Left cardiac atrium (tissue), 4 donors: ENCODE measurements around the gene DDC. TPM values are rescaled to one million over a fixed set of nuclear protein-coding genes. Genes with fewer than 3 reads are reported as not detected.
A peak's percentile ranks its signal among the peaks of the same experiment; 100 is the strongest.
"Not testable (repeated sequence)": the region's sequence is repeated elsewhere in the genome, so short reads cannot be mapped to it uniquely, and the experiment has no call there.

ENCODE experiments used
- ATAC-seq, 2 donors: fragments of 200-7000 bp; cut with Tn5 transposase; one replicate each; pipeline ENCODE4 v1.9.1; 2020; ENCODE audit warnings: mild to moderate bottlenecking in 2 of 2, moderate library complexity in 2 of 2
- DNase-seq: peaks from one replicate; pipeline ENCODE4 v3.0.0-alpha.2; 2020
- intact Hi-C, 2 donors: fragments of 100-400 bp; cut with DNase I; formaldehyde crosslinking; loops; one replicate each; pipeline versions ENCODE4 v1.14.1 to v1.15.1; 2022 to 2023
- total RNA-seq, 2 donors: library from RNA; stranded (reverse); fragmentation: NEBNext Ultra II Directional; extraction: Animal tissue kit (Norgen Biotek cat#: 25700); gene quantifications; one replicate each; pipeline ENCODE4 v1.2.1, GENCODE V29; 2021
- donor health status: DM: no; HTN: yes; CAD: no.
- donor health status: DM: no; HTN: yes; CAD: no; lungs with severe emphysema.
- donor health status: DM: yes; HTN: yes; CAD: no.
- donor health status: Dilated cardiomyopathy.

DDC gene
- total RNA-seq, 2 donors from 2014 or later, result not detected

DNA sequence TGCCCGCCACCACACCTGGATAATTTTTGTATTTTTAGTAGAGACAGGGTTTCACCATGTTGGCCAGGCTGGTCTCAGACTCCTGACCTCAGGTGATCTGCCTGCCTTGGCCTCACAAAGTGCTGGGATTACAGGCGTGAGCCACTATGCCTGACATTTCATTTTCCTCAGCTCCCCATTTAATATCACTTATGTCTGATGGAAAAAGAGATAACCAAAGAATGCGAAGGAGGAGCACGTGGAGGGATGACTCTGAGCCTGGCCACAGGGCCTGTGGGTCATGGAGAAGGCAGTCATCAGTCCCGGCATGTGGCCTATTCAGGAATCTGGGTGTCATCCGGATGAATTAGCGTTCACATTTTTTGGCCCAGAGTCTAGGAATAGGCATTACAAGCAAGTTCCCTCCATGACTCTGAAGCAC lies 29.9 kb downstream of the DDC start:
- DNase-seq, ATAC-seq, intact Hi-C loops: not testable (repeated sequence)

DNA sequence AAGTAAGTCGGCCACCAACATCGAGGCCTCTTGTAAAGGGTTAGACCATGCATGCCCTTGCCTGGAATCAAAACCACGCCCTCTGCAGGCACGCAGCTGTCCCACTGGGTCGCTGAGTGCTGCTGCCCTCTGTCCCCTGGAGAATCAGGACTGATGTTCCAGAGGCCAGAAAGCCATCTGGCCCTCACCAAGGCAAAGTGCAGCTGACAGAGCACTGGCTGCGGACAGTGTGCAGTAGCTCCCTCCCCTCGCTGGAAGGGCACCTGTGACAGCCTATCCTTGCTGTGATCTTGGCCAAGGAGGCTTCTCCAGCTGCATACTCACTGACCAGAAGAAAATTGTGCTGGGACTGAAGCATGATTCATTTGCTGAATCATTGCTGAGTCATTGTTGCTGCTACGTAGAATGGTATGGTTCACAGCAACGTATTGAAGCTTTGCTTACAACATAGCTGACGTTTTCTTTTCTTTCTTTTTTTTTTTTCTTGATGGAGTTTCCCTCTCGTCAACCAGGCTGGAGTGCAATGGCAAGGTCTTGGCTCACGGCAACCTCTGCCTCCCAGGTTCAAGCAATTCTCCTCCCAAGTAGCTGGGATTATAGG lies 30.4 kb downstream of the DDC start:
- no peak for DNase-seq
- intact Hi-C loops, result no loop called here
- peak in 1 of 2 donors; percentile 51 for ATAC-seq

DNA sequence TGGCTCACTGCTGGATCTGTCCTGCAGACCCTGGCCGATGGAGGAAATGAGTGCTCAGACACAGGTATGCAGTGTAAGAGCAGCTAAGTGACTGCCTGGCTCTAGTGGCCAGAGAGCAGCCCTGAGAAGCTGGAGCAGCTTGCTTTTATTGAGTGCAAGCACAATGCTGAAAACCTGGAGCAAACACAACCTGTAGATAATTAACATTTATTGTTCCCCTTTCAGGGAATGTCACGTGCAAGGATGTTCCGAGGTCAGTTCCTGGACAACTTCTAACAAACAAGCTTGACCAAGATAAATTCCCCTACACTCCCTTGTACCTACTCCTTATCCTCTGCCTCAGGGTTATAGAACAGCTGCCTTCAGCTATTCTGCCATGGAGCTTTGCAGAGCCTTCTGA lies 31.3 kb downstream of the DDC start:
- no peak for ATAC-seq
- intact Hi-C loops, result no loop called here

DNA sequence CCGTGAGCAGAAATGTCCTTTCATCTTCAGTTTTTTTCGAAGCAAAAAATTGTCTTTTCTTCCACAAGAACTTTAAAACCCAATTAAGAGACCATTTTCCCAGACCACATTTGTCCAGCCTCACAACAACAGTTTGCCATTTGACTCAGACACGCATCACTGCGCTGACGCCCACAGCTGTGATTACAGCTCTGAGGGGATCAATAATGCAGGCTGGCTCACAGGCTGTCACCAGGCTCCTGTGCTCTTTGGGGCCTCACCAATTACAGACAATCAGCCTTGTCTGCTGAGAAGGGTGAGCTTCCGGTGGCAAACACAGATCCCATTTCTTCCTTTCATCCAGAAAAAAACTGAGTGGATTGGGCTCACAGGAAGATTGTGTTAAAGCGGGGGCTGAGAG lies 33.3 kb downstream of the DDC start:
- DNase-seq, result no peak
- intact Hi-C loops, result no loop called here
- ATAC-seq, result no peak

More for the DNA sequence above, 31.3 kb downstream of the DDC start:
- no peak for DNase-seq

DNA sequence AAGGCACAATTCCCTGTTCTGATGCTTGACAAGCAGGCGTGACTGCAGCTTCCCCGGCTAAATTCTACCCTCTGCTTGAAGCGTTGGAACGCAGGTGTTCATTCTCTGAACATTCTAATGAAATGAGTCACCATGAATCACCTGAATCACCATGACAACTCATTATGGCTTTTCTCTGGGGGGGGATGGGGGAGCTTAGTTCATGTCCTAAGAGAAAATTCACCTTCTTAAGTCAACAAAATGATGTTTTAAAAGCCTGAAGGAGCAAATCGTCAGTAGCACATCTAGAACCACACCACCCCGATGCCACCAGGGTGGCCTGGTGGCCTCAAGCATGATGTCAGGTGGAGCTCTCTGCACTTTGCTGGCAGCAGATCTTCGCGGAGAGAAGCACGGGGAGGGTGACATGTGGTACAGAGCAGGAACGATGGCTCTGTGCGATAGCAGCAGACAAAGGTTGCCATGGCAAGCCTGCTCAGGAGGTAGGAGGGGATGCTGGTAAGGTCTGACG lies 33.7 kb downstream of the DDC start:
- ATAC-seq (no peak), DNase-seq (no peak)
- intact Hi-C loops, result no loop called here

DNA sequence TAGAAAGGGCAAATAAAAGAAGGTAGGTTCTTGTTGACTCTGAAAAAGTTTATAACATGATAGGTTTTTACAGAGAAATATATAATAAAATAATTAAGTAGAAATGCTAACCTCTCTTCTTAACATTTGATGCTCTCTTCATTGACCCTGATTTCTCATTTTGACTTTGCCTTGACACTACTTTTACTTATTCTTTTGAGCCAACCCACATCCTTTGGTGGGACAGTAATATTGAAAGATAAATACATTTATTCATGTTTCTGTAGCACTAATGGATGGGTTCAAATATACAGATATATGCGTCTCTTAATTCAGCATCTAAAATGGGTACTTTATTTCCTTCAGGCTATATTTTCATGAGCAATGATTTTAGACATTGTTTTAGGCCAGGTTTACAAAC lies 34.4 kb downstream of the DDC start:
- intact Hi-C loops, result no loop called here
- ATAC-seq (no peak), DNase-seq (no peak)

DNA sequence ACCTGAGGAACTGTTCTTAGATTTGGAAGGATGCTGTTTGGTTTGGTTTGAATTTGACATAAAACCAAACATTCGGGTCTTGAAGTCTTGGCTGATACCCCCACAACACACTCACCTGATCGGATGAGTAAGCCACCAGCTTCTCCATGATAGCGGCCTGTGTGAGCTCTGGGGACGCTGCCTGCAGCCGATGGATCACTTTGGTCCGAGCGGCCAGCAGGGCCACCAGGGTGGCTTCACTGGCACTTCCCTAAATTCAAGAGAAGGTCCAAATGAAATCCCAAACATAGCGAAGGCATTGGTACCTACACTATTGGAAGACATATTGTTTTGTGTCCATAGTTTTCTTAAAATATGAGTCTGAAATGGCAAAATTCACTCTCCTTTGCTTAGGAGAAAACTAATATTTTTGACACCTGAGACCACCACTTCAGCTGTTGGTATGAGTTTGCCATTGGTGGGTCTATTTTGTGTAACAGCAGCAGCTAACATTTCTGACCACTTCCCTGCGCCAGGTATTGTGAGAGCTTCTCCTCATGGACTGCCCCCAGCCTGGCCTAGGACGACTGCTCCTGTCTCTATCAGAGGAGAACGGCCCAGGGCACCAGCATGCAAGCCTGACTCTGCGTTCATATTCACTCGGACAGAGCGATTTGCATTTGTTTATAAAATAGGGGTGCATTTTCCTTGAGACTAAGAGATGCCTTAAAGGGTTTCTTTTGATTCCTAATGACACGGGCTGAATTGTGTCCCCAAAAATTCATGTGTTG lies 35.9 kb downstream of the DDC start:
- ATAC-seq (no peak), DNase-seq (no peak)
- intact Hi-C loops, result no loop called here

DNA sequence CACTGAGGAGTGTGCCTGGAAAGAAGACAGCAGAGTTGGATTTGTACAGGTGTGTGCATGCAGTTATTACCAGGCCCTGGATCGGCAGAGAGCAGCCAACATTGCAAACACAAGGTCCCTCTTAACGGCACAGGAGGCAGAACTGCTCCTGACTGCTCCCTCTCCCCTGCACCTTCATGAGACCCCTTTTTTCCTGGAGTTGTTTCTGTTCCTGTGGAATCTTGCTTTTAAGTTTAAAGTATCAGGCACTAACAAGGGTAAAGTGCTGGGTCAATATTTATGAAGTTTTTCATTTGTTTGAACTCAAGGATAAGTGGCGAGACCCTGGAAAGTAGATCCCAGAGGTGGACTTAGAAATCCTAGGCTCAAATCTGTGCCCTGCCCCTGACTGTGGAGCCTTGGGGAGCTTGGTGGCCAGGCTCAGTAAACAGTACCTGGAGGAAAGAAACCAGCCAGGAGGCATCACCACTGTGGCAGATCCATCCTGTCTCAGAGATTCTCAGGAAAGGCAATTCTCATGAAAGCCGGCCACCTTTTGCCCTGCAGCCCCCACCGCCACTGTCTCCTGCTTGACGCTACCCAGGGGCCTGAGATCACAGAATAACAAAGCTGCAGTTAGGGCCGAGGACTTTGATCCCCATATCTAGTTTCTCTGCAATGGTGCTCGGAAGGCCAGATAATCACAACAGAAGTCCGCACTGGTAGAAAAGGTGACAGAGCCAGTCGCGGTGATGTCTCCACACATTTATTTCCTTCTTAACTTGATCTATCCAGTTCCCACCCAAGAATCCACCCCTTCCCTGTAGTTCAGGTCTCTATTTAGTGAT lies 36.7 kb downstream of the DDC start:
- ATAC-seq, result no peak
- no peak for DNase-seq
- intact Hi-C loops, result no loop called here

DNA sequence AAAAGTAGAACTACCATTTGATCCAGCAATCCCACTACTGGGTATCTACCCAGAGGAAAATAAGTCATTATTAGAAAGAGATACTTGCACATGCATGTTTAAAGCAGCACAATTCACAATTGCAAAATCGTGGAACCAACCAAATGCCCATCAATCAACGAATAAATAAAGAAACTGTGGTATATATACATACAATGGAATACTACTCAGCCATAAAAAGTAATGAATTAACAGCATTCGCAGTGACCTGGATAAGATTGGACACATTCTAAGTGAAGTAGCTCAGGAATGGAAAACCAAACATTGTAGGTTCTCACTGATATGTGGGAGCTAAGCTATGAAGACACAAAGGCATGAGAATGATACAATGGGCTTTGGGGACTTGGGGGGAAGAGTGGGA lies 45.9 kb downstream of the DDC start:
- ATAC-seq, intact Hi-C loops, DNase-seq: not testable (repeated sequence)

DNA sequence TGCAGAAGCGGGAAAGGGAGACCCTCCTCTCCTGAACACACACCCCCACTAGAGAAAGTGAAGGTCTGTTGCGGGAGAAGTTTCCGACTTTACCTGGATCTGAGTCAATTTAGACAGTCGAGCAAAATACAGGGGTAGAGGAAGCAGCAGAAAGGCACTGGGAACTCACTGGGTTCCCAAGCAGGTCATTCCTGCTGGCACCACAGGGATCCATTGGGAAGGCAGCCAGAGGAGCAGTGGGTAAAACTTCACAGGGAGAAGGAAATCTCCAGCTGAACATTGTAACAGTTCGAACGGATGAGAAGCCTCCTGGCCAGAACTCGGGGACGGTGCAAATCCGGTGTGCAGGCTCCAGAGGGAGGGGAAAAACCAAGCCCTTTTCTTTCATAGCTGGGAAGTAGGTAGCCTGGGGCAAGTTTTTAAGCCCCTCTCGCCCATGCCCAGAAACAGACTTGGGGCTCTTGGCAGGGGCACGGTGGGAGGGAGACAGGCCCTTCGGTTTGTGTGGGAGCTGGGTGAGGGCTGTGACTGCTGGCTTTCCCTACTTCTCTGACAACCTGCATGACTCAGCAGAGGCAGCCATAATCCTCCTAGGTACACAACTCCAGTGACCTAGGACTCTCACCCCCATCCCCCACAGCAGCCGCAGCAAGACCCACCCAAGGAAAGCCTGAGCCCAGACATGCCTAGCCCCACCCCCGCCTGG lies 51.9 kb downstream of the DDC start:
- no peak for DNase-seq
- ATAC-seq, result no peak

DNA sequence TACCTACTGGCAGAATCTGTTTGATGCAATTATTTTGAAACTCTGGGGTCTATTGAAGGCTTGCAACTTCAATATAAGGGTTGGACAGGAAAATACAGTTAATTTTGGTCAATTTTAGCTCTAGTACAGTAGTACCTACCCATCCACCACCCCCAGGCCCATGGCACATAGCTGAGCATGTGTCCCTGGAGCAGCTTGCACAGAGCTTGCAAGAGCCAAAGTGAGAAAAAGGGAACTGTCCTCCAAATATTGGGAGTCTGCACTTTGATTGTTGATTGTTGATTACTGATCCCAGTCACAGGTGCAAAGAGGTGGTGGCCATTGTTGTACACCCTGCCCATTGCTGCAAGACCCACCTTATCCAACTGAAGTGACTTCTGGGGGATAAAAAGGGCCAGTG lies 52.8 kb downstream of the DDC start:
- intact Hi-C loops, result no loop called here
- ATAC-seq, result no peak
- no peak for DNase-seq

More for the DNA sequence above, 51.9 kb downstream of the DDC start:
- intact Hi-C loops, result no loop called here

DNA sequence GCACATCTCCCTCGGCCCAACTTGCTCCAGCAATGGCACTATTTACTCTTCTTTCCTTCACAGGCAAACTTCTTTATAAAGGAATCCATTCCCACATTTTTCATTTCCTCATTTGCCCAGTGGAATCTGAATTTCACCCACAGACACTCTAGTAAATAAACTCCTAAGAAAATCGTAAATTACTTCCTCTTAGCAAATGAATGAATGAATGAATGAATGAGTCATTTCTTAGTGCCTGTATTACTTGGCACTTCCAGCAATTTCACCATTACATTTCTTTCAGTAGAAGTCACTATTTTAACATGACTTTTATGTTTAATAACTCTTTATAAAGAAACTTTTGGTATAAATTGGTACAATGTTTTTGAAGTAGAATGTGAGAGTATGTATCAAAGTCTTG lies 55.7 kb downstream of the DDC start:
- no peak for ATAC-seq
- DNase-seq, result no peak
- intact Hi-C loops, result no loop called here

DNA sequence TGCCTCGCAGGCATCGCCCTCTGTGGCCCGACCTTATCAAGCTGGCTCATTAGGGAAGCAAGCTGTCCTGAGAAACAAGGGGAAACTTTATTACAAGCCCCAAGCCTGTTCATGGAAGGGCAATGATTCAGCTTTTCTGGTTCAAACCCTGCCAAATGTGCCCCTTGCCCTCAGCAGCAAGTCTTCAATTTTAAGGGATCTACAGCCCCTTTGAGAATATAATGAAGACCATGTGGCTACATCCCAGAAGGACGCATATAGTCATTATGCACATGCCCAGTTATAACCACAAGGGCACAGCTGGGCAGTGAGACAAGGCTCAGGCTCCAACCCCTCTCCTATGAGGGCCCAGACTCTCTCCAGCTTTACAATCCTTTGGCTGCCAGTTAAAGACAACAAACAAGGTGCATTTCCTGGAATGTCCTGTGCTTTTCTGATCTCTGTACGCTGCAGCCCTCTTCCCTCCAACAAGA lies 56.7 kb downstream of the DDC start:
- DNase-seq (no peak), ATAC-seq (no peak)
- intact Hi-C loops, result no loop called here

DNA sequence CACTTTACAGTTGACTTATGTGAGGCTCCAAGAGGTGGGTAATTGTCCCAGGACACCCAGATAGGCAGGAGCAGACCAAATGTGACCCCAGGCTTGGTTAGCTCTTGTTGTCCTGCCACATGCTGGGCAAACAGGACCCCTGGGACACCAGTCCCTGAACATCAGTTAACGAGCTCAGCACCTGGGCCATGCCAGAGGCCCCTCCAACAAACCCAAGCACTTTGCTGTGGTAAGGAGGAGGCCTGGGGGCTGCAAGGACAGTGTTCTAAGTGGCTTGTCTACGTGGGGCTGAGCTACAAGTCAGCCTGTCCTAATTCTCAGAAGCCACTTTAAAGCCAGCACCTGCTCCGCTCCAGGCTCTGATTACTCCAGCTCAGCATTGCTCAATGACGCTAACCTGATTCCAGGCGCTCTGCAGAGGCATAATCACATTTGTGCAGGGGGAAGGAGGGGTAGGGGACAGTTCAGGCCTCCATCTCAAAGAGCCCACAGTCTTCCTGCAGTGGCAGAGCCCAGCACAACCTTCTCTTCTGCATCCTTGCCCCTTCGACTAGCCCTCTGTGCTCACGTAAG lies 57.2 kb downstream of the DDC start:
- DNase-seq, result no peak
- intact Hi-C loops, result no loop called here
- no peak for ATAC-seq

DNA sequence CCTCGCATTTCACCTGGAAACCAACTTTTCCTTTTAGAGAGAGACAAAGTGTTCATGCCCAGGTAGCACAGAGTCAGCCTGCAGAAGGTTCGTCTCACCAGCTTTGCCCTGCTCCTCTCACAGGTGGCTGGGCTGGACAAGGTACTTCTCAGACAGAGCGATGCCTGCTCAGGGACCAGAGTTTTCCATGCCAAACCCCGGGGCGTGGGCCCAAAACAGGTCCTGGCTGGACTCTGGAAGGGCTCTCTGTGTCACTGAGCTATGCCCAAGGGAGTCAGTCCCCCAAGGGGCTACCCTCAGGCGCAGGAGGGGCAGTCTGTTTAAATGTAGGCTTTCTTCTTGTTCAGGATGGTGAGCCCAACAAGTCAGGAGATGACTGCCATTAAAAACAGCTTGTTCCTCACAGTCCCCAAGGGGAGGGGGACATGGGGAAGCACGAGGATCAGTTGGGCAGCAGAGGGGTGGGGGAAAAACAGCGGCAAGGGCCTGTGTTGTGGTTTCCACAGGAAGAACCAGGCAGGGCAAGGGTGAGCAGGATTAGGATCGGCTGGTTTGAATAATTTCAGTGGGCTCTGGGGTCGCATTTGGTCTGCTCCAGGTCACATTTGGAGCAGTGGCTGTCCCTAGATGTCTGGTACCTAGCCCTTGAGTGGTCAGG lies 59.5 kb downstream of the DDC start:
- intact Hi-C loops, result no loop called here
- DNase-seq (no peak), ATAC-seq (no peak)

DNA sequence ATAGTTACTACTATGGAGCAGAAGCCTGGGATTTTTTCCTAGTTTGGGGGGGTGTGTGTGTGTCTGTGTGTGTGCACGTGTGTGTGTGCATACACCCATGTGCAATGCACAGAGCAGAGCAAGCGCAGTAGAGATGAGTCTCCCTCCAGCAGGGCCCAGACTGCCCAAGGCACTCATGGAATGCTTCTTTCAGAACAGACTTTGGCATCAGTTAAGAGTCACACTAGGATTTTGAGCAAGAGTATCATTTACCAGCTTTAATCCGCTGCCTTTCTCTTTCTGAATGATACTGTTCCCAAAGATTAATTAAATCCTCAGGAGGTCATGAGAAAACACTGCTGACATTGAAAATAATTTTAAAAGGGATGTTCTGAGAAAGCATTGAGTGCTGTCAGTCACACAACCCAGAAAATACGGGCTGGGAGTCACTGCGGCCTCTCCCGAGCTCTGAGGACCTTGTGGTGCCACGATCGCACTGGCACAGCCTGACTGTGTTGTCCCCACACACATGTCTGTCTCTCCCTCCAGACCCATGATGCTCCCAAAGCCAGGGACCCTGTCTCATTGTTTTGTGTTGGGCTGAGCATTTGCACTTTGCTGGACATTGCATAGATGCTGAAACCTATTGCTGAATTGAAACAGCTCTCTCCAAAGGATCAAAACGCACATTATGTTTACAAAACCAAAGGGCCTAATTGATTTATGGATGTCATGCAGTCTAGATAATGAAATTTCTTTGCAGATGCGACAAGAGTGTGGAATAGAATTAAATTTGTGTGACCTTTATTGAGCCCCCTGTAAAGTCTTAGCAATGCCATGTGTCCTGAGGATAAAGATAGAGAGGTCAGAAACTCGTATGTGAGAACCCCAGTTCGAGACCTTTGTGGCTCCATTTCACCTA lies 60.3 kb downstream of the DDC start:
- DNase-seq (no peak), ATAC-seq (no peak)
- intact Hi-C loops, result no loop called here

DNA sequence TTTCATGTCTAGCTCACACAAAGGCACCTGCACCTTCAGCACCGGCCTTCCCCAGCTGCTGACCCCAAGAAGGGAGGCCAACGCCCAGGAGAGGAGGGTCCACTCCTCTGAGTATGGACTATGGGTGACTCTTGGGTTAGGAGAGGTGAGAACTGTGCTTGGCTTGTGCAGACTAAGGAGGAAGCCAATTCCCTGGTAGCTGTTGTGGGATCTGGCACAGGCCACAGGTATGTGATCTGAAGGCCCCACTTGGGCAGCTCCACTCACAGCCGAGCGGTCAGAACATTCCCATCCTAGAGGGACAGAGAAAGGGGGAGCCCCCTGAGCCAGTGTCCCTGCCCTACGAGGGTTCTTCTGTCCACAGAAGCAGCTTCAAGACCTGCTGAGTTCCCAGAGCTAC lies 62.3 kb downstream of the DDC start:
- DNase-seq (no peak), ATAC-seq (peak in 1 of 2 donors; percentile 39)
- intact Hi-C loops, result no loop called here
